Activated CD4-positive, alpha-beta T cell treated with anti-CD3 and anti-CD28 coated beads, Interleukin-2, amount 50 U/mL, for 1 hour (primary cell): ENCODE measurements around the gene ILRUN.
A peak's percentile ranks its signal among the peaks of the same experiment; 100 is the strongest.
"Not testable (repeated sequence)": the region's sequence is repeated elsewhere in the genome, so short reads cannot be mapped to it uniquely, and the experiment has no call there.

Source experiments
- DNase-seq: peaks from one replicate; pipeline ENCODE4 v3.0.0-alpha.2; 2020

ILRUN gene

DNA sequence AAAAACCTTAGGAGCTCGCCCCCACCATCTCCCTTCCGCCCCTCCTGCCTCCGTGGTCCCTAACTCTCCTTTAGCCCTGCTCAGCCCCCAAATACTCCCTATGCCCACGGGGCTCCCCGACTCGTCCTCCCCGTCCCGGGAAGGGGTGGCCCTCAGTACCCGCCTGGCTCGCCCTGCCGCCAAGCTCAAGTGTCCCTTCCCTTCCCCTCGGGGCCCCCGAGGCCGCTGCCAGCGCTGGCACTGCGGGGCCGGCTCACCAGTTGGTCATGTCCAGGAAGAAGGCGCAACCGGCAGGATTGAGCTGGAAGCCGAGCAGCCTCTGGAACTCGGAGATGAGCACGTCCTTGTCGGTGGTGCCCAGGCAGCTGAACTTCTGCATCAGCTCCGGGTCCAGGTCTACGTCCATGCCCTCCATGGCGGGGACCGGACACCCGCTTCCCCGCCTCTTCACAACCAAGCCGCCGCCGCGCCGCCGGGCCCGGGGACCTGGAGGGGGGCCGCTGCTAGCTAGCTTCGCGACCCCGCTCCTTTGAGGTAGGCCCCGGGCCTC is 303 bp downstream of the ILRUN start:
- no peak for DNase-seq

GRCh38 chr6:34695729-34696188 is 808 bp downstream of the ILRUN start:
- no peak for DNase-seq

DNA sequence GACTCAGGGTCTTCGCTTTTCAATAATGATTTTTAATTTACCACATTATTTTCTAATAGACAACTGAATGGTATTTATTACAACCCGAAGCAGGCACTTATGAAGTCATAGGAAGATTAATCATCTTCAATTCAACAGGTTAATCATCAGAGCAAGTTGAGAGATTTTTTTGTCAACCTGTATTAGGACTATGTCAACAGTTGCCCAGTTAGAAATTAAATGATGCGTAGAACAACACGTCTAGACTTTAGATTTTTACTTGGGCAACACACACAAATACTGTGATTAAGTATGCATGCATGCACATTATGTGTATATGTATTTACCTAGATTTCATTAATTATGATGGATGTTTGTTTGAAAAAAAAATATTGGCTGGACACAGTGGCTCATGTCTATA is 4.3 kb downstream of the ILRUN start:
- DNase-seq, result no peak

DNA sequence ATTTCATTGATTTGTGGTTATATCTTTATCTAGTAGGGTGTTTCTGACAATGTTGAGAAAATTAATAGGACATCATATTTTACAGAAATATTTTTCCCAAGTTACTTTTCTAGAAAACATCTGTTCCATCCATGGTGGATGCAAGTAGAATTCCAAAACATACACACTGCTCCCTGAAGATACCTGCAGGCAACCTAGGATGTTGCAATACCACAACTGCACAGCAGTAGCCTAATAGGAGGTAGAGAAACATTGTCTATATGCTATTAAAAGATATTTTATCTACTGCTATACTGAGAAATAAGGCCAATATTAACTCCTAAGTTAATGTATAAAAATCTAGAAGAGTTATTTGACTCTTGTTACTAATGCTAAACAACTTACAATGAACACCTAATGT is 6.8 kb downstream of the ILRUN start:
- DNase-seq, result no peak

GRCh38 chr6:34688956-34689355 is 7.6 kb downstream of the ILRUN start:
- no peak for DNase-seq

GRCh38 chr6:34684919-34685318 is 11.6 kb downstream of the ILRUN start:
- DNase-seq, result no peak

DNA sequence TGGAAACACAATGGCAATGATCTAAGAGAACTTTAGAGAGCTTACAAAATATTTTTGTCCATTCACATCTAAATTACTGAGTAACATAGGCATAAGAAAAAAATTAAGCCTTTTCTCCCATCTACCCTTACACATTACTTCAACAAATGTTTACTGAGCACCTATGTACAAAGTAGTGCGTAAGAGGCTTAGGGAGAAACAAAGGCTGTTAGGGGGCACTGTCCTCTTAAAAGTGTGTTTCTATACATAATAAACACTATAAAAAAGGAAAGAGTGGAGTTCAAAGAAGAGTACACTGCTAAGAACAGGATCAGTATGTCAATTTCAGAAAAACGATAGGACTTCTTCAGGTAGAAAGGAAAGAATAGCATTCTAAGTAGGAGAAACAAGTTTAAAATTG is 12.2 kb downstream of the ILRUN start:
- DNase-seq, result no peak

GRCh38 chr6:34680802-34681515 is 15.6 kb downstream of the ILRUN start:
- DNase-seq, result no peak

- DNase-seq, result not testable (repeated sequence)
Observed at GRCh38 chr6:34680313-34680712, 16.3 kb downstream of the ILRUN start.

- DNase-seq, result no peak
Observed at GRCh38 chr6:34679552-34680253, 16.9 kb downstream of the ILRUN start.

DNA sequence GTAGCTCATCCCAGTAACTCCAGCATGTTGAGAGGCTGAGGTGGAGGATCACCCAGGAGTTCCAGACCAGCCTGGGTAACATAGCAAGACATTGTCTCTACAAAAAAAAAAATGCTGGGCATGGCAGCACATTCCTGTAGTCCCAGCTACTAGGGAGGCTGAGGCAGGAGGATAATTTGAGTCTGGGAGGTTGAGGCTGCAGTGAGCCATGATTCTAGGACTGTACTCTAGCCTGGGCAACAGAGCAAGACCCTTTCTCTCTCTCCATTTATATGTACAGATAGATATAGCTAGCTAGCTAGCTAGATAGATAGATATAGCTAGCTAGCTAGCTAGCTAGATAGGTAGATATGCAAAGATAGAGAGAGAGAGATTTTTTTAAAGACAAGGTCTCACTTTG is 20.4 kb downstream of the ILRUN start:
- DNase-seq, result no peak

- not testable (repeated sequence) for DNase-seq
Observed at GRCh38 chr6:34674930-34675329, 21.6 kb downstream of the ILRUN start.

DNA sequence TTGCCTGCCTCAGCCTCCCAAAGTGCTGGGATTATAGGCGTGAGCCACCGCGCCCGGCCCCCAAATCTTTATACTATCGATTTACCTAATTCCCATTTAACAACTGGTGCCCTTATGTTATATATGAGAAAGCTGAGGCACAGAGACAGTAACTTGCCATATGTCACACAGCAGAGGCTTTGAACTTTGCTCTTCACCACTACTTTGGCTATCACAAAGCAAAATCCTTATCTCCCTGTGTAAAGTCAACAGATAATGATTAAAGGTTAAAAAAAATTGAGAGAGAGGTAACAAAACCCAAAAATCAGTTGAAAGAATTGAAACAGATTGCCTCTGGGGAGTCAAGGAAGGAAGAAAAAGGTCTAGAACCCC is 22.3 kb downstream of the ILRUN start:
- DNase-seq, result no peak

GRCh38 chr6:34673064-34673463 is 23.5 kb downstream of the ILRUN start:
- no peak for DNase-seq

DNA sequence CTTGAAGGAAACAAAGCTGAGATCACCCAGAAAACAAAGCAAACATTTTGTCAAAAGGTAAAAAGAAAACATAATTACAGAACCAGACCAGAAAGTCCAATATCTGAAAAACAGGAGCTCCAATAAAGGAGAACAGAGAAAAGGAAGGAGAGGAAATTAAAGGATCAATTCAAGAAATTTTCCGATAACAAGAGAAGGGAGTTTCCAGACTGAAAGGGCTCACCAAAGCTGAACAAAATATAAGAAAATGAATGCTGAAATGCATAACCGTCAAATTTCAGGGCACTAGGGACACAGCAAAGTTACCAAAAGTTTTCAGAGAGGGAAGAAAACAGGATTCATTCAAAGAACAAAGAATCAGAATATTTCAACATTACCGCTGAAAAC is 23.9 kb downstream of the ILRUN start:
- DNase-seq, result no peak

DNA sequence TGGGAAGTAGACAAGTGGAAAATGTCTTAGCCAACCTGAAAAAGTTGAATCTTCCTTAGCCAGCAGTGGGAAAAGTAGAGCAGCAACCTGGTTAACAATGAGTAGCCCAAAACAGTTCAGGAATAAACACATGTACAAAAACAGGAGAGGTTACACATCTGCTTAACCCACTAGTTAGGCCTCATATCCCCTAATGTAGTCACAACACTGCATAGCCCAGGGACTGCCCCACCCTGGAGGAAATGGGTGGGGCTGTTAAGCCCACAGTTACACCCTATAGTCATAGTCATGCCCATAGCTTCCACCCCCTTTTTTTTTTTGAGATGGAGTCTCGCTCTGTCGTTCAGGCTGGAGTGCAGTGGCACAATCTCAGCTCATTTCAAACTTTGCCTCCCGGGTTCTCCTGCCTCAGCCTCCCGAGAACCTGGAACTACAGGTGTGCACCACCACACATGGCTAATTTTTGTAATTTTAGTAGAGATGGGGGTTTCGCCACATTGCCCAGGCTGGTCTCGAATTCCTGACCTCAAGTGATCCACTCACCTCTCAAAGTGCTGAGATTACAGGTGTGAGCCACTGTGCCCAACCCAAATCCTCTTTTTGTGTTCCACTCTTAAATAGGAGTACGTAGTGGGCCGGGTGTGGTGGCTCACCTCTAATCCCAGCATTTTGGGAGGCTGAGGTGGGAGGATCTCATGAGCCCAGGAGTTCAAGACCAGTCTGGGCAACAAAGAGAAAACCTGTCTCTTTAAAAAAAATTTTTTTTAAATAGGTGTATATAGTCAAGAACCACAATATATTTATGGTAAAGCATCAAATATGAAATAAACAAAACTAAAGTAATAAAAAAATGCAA is 24.5 kb downstream of the ILRUN start:
- peak; percentile 63 for DNase-seq

DNA sequence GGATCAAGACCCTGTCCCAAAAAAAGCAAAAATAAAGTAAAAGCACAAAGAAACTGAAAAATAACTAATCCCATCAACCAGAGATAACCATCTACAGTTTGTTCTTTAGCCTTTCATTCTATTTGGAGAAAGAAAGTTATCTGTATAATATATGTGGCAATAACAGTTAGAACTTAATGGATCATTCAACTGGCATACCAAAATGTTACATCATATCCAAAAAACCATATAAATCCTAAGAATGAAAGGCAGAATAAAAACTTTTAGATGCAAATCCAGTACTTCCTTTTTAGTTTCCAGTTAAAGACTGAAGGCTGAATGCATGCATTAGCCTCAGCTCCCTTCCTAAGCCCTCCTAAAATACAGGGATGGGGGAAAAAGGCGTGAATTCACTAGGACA is 25.2 kb downstream of the ILRUN start:
- no peak for DNase-seq

DNA sequence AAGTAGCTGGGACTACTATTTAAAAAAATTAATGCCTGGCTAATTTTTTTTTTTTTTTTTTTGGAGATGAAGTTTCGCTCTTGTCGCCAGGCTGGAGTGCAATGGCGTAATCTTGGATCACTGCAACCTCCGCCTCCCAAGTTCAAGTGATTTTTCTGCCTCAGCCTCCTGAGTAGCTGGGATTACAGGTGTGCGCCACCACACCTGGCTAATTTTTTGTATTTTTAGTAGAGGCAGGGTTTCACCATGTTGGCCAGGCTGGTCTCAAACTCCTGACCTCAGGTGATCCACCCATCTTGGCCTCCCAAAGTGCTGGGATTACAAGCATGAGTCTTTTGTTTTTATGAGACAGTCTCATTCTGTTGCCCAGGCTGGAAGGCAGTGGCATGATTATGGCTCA is 27.8 kb downstream of the ILRUN start:
- DNase-seq, result not testable (repeated sequence)

DNA sequence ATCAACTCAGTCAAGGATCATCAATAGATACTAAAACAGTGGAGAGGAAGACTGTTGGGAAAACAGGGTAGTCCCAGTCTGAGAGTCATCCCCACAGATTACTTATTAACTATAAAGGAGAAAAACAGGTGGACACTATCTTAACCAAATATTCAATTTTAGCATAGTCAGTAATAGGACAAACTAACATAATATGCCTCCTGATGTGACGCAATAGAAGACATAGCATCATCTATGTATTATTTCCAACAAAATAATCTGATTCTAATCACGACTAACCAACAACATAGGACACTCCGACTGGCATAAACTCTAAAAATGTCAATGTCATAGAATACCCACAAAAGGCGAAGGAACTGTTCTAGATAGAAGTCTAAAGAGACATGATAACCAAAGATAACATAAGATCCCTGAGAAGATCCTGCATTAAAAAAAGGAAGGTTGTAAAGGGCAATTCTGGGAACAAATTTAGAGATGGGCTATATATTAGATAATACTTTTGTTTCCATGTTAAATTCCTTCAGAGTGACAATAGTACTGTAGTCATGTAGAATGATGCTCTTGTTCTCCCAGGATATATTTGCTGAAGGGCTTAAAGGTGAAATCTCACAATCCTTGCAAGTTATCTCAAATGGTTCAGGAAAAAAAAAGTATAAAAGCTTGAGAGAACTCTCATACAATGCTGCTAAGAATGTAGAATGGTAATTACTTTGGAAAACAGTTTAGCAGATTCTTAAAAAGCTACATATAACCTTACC is 28.9 kb downstream of the ILRUN start:
- no peak for DNase-seq

DNA sequence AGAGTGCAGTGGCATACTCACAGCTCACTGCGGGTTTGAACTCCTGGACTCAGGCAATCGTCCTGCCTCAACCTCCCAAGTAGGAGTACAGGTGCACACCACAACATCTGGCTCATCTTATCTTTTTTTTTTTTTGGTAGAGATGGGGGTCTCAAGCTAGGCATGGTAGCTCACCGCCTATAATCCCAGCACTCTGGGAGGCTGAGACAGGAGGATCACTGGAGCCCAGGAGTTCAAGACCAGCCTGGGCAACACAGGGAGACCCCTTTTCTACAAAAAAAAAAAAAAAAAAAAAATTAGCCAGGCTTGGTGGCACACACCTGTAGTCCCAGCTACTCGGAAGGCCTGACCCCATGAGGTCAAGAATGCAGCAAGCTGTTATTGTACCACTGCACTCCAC is 31.5 kb downstream of the ILRUN start:
- DNase-seq, result no peak

GRCh38 chr6:34664256-34664971 is 32.2 kb downstream of the ILRUN start:
- no peak for DNase-seq

DNA sequence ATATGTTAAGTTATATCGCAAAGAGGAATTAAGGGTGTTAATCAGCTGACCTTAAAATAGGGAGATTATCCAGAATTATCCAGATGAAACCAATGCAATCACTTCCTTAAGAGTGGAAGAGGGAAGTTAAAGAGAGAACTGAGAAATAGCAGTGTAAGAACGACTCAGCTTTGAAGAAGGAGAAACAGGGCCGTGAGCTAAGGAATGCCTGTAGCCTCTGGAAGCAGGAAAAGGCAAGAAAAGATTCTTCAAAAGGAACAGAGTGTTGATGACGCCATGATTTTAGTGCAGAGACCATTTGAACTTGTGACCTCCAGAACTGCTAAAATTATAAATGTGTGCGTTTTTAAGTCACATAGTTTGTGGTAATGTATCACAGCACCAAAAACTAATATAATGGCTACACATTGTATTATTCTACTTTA is 32.7 kb downstream of the ILRUN start:
- no peak for DNase-seq
